Dermis microvascular lymphatic vessel endothelial cell (primary cell): ENCODE data around the gene IGF2BP1. TPM values are rescaled to one million over a fixed set of nuclear protein-coding genes. Genes with fewer than 3 reads are reported as not detected.

ENCODE experiments used
- DNase-seq, 2 donors: peaks; one replicate each; pipeline versions ENCODE4 v3.0.0 to v3.0.0-alpha.2; 2010; ENCODE audit warnings: low read depth in 2 of 2
- total RNA-seq: library from RNA; depleted of rRNA; stranded (reverse); fragments of >200 nt; gene quantifications from 2 replicates; pipeline ENCODE4 v1.2.1, GENCODE V29; 2014

Gene IGF2BP1
- under 0.01 TPM in 2 replicates for total RNA-seq

DNA sequence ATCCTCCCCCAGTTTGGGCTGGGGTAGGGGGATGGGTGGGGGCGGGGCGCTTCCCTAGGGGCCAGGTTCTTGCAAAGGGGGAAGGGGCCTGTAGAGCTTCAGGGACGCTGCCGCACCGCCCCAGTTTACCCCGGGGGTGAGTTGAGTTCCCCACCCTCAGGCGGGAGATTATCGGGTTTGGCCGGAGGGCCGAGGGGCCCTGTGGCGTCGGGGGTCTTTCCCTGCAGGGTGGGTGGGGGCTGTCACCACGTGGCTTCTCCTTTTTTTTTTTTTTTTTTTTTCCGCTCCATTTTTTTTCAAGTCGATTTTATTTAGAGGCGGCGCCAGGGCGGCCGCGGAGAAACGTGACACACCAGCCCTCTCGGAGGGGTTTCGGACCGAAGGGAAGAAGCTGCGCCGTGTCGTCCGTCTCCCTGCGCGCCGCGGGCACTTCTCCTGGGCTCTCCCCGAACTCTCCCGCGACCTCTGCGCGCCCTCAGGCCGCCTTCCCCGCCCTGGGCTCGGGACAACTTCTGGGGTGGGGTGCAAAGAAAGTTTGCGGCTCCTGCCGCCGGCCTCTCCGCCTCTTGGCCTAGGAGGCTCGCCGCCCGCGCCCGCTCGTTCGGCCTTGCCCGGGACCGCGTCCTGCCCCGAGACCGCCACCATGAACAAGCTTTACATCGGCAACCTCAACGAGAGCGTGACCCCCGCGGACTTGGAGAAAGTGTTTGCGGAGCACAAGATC, at the start of gene IGF2BP1:
Gene IGF2BP1 (plus strand): TSS at position 283 of the 724 bp plus-strand sequence. CDS start 361 bp downstream, at position 644.
- DNase-seq = peak in 1 of 2 donors; percentile 65

DNA sequence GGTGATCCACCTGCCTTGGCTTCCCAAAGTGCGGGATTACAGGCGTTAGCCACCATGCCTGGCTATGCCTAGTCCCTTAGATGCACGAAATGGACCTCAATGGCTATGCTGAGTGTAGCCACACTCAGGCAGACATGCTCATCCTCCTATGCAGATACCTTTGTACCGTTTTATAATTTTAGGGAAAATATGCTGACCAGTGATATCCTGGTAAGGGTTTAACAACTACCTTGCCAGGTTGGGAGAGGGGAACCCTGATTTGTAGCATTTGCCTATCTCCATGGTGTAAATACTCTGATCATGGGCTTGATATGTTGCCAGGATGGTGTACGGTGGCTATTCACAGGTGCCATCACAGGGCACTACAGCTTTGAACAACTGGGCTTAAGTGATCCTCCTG, 45.6 kb upstream of the IGF2BP1 start:
- DNase-seq = no peak

DNA sequence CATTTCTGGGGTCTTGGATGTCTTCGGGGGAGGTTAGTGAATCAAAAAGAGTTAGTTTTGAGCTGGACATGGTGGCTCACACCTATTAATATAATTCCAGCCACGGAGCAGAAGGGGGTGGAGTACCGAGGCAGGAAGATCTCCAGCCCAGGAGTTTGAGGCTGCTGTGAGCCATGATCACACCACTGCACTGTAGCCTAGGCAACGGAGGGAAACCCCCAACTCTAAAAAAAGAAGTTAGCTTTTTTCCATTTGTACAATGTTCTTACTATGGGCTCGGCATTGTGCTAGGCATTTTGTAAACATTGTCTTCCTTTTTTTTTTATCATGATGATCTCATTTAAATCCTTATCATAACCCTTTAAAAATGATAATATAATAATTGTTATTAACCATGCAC, 44.3 kb upstream of the IGF2BP1 start:
- DNase-seq = peak in 1 of 2 donors; percentile 39

DNA sequence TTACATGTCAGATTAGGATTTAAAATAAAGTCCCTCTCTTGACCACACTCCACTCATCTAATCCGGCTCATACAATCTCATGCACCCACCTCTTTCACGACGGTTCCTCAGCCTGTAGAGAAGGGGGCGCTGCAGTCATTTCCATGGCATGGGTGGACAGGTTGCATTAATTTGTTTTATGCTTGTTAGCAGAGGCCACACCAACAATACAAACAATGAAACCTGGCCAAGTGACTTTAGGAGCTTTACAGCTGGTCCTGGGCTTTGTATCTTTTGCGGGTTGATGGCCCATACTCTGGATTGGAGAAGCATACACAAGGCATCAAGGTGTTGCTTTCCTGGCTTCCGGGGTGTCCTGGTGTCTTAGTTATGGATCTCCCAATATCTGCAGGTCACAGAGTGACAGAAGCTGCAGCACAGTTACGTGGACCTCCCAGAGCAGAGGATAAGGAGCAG, 42.9 kb upstream of the IGF2BP1 start:
- DNase-seq = peak; percentile 16 to 69

DNA sequence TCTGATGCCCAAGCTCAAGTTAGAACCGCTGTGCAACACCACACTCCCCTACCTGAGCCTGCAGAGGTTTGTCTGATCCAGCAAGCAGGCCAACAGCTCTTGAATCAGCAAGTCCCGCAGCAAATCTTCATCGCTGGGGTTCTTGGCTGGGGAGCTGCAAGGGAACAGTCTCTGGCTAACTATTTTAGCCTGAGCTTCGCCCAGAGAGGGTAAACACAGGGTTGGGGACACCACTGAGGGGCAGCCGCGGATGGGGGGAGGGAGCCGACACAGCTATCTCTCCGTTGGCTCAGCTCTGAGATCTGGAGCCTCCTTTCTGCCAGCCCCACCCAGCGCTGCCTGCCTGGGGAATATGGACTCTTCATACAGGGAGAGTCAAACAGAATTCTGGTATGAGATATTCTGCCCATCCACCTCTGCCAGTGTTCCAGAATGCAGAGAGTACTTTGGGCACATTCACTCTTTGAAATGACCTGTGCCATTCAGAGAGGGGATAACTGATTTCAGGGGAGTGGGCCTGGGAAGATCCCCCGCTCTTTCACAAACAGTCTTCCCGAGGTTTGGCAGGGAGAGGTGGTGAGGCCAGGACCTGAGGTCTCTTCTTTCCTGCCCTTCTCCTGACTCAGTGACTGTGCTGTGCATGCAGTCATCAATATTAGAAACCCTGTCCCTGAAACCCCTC, 36.2 kb upstream of the IGF2BP1 start:
- no peak for DNase-seq

DNA sequence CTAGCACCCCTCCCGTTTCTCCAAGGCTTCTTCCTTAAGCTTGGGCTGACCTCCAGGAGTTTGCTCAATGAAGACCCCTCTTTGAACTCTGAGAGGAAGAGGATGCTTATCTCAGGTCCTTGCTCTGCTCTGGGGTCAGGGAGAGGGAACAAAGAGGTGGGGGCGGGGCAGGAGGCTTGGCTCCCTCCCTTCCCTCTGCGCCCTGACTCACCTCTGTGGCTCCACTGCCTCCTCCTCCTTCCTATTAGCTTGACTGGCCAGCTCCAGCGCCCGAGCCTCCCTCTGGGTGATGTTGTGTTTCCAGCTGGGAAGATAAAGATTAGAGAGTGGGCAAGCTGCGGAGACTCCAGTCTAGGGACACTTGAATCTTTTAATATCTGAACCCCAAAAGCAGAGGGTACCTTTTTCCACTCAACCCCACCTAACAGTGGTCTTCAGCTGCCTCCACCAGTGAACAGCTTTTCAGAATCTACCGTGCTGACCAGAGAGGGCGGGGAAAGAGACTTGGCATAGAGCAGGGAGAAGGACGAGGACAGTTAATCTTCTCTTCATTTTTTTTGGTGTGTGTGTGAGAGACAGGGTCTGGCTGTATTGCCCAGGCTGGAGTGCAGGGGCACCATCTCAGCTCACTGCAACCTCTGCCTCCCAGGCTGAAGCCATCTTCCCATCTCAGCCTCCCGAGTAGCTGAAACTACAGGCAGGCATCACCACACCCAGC, 35.5 kb upstream of the IGF2BP1 start:
- DNase-seq = peak in 1 of 2 donors; percentile 32

DNA sequence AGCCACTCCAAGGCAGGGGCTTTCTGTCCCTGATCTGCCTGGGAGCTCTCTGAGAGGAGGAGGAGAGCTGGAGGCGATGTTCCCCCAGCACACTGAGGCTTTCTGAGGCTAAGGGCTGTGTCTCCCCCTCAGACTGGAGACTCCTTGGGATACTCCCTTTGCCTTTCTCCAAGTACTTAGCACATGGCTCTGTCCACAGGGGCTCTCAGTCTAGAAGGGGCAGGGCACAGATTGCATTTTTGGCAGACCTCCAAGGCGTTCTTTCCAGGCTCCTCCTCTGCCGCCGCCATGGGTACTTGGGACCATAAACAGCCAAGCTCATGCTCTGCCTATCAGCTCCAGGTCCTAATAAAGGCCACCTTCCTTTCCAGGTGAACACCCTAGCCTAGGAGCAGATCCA, 27.0 kb upstream of the IGF2BP1 start:
- DNase-seq = peak in 1 of 2 donors; percentile 25

DNA sequence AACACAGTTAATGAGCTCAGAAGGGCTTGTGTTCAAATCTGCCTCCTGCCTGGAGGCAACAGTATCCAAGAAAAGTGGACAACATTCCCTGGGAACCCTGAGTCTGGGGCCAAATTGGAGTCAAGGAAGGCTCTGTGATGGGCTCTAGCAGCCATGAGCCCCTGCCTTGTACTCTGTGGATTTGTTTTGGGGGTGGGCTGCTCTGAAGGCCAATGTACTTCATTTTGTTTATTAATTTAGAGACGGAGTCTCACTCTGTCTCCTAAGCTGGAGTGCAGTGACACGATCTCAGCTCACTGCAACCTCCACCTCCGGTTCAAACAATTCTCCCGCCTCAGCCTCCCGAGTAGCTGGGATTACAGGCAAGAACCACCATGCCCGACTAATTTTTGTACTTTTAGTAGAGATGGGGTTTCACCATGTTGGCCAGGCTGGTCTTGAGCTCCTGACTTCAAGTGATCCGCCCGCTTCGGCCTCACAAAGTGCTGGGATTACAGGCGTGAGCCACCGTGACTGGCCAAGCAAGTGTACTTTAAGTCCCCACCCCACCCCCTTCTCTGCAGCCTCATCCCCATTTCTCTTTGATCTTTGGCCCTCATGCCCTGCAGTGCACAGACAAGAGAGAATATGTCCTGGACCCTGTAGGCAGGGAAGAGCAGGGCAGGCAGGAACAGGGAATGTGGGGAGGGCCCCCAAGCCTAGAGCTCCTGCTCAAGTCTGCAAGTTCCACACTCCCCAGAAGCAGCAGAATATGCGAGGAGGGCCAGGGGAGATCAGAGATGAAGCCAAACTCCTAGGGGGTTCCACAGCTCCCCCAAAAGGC, 26.1 kb upstream of the IGF2BP1 start:
- no peak for DNase-seq

DNA sequence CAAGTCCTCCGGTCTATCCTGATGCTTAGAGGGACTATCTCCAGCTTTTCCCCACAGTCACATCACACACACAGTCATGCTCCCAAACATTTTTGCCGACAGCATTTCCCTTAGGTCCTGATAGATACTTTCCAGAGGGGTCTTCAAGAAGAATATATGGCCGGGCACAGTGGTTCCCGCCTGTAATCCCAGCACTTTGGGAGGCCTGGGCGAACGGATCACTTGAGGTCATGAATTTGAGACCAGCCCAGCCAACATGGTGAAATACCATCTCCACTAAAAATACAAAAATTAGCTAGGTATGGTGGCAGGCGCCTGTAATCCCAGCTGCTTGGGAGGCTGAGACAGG, 24.5 kb upstream of the IGF2BP1 start:
- DNase-seq = no peak

DNA sequence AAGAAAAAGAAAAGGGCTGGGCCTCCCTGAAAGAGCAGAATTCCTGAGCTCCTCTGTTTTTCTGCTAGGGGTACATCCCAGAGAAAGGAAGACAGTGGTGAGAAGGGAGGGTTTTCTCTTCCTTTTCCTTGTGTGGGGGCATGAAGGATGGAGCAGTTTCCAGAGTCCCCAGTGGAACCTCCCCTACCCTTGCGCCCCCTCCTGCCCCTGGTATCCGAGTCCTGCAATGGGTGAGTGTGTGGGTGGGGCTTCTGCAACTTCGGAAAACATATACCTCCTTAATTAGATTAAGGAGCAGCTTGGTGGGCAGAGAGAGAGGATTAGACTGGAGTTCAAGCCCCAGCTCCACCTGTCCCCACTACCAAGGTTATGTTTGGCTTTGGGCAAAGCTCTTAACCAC, 23.4 kb upstream of the IGF2BP1 start:
- no peak for DNase-seq

DNA sequence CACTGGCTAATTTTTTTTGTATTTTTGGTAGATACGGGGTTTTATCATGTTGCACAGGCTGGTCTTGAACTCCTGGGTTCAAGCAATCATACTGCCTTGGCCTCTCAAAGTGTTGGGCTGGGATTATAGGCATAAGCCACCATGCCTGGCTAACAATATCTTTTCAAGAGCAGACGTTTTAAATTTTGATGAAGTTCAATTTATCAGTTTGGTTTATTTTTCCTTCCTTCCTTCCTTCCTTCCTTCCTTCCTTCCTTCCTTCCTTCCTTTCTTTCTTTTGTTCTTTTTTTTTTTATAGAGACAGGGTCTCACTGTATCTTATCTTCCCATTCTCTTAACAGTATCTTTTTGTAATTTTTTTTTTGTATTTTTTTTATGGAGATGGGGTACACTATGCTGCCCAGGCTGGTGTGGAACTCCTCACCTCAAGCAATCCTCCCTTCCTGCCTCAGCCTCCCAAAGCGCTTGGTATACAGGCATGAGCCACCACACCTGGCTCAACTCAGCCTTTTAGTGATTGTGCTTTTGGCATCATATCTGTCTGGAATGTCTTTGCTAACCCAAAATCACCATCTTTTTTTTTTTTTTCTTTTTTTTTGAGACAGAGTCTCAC, 15.2 kb upstream of the IGF2BP1 start:
- DNase-seq = no peak

DNA sequence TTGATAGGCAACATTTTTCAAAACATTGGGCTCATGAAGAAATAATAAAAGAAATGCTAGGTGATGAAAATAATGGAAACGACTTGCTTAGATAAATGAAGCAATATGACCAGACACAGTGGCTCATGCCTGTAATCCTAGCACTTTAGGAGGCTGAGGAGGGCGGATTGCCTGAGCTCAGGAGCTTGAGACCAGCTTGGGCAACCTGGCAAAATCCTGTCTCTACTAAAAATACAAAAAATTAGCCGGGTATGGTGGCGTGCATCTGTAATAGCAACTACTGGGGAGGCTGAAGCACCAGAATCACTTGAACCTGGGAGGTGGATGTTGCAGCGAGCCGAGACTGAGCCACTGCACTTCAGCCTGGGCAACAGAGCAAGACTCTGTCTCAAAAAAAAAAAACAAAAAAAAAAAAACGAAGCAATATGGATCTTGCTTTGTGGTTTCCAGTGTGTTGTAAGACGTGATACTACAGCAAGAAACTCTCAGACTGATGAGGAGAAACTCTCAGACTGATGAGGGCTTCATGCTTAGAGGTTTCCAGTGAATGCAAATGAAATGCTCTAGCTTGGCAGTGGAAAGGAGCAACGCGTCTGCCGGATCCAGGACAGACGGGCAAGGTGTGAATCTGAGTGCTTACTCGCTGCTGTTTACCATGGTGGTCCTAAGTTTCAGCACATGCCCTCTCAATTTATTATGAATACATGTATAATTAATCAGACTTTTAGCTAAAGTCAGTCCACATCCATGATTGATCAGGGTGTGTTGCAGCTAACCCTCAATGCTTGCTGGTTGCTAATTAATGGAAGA, 11.5 kb upstream of the IGF2BP1 start:
- no peak for DNase-seq

DNA sequence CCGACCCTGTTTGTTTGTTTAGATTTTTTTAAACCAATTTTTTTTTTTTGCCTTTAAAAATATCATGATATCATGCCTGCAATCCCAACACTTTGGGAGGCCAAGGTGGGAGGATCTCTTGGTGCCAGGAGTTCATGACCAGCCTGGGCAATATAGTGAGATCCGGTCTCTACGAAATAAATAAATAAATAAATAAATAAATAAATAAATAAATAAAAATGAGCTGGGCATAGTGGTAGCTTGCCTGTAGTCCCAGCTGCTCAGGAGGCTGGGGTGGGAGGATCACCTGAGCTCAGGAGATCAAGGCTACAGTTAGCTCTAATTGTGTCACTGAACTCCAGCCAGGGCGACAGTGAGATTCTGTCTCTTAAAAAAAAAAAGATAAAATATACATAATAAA, 8.1 kb upstream of the IGF2BP1 start:
- DNase-seq = no peak

DNA sequence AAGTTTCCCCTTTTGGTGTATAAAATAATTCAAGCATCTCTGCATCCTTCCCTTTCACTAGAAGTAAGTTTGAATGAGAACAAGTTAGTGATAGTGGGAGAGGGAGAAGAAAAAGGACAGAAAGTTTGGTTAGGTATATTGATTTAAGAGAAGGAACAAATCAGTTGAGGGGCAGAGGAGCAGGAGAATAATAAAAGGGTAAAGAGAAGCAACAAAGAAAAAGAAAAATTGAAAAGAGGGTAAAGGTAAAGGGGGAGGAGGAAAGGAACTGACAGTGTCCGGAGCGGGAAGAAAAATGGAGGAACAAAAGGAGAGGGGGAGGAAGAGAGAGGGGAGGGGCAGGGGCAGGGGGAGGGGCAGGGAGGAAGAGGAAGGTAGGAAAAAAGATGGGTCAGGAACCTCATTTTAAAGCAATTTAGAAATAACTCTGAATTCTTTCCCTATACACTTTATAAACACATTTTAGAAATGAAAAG, 6.3 kb upstream of the IGF2BP1 start:
- no peak for DNase-seq

DNA sequence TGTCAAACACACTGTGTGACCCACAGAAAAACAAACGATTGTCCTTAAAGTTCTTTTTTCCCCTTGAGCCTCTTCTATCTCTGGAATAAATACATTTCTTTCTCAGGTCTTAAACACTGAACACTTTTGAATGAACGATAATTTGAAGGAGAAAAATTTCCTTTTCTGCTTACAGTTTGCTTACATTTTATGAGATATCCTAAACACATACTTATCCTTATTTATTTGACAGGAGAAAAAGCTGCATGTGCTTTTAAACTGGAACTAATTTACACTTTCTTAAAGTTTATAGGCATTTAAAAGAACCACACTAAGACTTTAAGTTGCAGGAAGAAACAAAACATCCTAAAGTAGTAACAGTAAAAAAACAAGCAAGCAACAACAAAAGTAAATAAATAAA, 4.7 kb upstream of the IGF2BP1 start:
- no peak for DNase-seq

DNA sequence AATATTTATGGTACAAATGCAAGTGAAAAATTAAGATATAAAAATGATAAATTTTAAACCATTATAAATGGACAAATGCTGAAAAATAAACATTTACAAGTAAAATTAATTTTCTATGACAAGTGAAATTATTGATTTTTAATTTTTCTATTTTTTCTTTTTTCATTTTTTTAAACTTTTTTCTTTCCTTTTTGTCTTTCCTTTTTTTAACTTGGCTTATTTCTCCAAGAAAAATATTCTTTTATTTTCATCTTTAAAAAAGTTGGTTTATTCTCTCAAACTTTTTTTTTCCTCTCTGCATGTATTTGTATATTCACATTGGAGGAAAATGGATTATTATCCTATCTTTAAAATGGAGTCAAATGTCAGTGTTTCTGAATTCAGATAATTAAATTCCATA, 3.9 kb upstream of the IGF2BP1 start:
- no peak for DNase-seq

DNA sequence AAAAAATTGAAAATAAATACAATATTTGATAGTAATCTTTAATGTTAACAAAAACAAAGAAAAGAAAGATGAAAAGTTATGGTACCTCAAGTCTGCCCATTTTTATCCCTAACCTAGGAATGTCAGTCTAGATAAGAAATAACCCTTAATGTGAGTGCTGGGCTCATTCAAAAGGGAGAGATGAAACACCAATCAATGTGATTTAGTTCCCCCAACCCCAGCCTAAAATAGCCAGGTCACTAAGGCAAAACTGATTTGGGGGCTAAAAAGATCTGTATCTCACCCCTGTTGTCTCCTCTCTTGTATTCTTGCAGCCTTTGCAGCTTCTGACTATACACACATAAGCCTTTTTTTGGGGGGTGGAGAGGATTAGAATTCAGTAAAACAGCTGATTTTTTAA, 3.2 kb upstream of the IGF2BP1 start:
- no peak for DNase-seq

DNA sequence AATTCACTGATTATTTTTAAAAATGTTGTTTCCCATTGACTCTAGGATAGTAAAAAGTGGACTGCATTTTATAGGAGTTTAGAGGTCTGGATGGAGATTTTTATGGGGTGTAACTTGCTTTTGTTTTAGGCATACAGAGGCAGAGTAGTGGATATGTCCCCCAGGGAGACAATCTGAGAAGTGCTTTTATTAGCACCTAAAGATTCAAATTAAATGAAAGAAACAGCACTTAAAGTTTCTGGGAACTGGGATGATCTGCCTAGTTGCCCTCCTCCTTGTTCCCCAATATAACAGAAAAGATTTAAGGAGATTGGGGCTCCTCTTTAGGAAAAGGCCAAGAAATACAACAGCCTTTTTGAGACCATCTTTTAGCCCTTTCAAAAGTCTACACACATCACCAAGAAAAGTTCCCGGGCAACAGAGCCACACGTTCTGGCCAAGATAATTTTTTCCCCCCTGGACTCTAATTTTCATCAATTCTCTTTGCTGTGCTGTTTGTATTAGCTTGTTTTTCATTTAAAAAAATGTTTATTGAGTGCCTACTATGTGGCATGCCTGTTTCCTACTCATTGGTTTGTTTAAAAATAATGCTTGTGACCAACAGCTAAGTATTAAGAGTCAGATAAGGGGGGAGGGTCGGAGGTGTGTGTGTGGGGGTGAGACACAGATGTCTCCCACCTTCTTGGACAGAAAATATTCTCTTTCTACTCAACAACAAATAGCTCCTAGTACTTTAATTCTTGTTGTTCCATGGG, 2.5 kb upstream of the IGF2BP1 start:
- DNase-seq = no peak

DNA sequence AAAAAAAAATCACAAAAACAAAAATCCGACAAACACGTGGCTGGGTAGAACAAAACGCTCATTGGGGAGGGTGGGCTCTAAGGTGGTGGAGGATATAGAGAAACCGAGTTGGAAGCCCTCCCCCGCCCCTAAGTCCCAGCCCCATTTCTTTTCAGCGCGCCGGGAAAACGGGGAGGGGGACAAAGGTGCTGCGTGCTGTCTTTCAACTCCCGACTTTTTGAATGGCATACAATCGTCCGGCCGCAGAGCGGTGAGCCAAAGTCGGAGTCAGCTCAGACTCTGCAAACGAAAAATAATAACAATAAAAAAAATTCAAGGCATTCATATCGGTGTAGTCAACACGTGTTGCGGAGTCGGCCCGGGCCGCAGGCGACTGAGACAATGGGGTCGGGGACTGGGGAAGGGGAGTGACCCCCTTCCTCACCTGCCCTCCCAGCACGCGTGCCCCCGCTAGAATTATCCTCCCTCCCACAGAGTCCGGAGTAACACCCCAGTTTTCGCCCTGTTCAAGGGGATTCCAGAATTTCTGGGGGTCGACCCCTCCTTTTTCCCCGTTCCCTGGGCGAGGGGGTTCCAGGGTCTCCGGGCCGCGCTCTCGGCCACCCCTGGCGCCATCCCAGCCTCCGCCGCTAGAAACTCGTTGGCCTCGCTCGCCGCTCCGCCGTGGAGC, 1.7 kb upstream of the IGF2BP1 start:
- peak in 1 of 2 donors; percentile 18 for DNase-seq
